ENCODE data around the gene SH3RF3.

GRCh38 chr2:109463891-109464290, 334.9 kb downstream of the SH3RF3 start:
- TF ChIP-seq POLR2A (IDR thresholded peaks at IDR 0.05): no peak
- TF ChIP-seq CTCF (IDR thresholded peaks at IDR 0.05): no peak

All from adrenal gland (tissue), 5 donors.